ENCODE results near the gene CACNB4.
"Not testable (repeated sequence)": the region's sequence is repeated elsewhere in the genome, so short reads cannot be mapped to it uniquely, and the experiment has no call there.

The CACNB4 gene

DNA sequence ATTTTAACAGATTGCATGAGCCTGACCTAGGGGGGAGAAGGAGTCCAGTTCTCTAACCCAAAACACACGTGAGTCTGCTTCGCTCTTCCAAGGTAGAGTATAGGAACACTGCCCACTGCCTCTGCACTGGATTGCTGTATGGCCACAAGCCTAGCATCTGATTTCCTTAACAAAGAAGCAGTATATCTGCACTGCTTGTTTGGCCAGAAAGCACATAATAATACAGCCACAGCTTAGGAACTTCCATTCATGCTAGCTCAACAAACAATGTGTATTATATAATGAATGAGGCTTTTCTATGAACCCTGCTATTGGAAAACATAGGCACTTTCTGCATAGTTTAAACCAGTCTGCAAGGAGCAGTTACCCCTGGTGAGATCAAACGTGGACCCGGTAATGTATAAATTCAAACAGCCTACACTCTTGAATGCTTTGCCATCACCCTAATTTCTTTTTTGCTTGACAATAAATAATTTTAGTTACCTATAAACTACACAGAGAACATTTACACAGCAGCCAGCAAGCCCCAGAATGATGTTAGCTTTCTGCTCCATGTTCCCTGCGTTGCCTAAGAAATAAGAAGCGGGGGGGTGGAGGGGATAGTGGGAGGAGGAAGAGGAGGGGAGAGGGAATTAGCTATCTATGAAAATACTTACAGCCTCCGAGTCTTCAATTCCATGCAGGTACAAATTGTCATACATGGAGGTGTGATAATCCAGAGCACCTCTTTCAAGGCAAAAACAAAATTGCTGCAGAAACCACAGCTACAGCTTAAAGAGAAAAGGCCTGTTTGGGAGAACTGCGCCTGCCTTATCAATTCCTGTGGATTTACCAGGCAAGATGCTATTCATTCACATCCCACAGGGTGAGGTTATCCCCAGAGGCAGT lies 125.6 kb downstream of the CACNB4 start:
- FAIRE-seq: no peak

DNA sequence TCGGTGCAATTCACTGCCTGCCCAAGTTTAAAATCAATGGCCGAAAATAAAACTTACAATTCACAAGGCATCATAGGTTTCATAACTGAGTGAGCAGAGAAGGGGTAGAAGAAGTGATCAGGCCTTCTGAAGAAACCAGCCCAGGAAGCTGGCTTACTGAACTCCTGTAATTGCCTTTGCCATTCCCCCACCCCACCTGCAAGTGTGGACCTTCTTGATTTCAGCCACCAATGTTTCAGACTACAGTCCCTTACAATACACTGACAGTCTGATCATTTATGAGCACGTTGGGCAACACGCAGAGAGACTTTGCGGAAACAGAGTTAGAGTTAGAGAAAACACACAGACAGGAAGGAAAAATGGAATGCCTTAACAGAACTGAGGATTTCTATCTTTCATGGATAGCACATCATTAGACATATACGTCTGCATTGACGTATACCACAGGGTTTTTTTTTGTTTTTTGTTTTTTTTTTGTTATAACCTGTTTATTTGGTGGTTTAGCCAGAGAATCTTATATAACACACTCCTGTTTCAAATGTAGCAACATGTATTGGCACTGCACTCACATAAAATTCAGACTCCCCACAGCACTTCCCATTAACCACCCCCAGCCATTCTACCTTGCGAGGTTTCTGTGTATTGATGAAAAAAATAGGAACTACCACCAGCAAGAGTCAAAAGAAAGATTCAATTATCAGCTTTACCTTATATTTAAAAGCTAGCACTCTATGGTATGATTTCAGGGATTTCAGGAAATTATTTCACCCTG lies 126.4 kb downstream of the CACNB4 start:
- FAIRE-seq: no peak

DNA sequence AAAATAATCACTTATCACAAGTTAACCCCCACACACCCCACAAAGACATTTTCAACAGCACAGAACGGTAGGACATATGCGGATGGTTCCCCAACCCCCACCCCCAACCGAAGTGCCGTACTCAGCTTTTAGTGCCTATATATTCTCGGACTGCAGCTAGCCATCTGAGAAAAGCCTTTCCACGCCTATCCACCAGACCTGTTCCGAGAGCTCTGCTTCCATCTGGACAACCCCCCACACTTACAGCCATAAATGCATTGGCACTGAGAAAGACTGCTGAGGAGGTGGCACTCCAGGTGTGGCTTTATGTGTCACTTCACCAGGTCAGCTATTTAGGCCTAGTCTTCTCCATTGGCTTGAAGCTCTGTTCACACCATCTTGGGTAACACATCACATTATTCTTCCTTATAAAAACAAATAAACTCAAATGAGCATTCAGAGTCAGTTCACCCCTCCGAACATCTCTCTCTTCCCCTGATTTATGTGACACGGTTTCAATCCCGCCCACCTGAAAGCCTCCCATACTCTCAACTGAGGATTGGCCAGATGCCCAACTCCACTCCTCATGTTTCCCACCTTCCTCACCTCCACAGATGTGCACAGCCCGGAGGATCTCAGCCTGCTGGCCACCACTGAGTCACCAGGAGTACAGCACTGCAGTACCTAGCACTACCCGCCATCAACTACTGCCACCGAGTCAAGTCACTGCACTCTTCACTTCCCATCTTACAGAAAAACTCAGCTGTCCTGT lies 127.4 kb downstream of the CACNB4 start:
- no peak for FAIRE-seq

DNA sequence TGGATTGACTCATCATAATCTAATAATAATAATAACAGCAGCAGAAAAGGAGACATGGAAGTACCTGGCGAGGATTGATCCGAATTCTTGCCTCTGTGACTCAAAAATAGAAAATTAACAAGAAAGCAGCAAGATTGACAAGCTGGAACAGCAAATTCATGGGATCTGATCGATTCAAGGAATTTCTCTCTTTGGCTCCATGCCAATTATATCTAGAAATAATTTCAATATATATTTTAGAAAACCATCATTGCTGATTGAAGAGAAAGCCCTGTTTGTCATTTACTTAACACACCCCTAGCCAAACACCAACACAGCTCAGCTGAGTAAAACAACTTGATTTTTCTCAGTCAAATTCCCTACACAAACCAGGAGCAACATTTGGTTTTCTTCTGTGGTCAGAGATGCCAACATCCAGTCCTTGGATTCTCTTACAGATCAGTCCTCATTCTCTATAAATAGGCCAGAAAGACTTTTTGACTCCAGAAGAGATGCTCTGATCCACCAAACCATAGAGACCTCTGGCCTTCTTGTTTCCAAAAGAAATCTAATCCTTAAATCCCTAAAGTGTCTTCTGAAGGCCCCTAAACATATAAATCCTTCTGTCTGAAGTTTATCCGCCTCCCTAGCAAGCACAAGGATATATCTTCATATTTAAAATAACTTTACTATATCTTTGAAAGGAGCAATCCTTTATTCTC lies 129.9 kb downstream of the CACNB4 start:
- FAIRE-seq: no peak

DNA sequence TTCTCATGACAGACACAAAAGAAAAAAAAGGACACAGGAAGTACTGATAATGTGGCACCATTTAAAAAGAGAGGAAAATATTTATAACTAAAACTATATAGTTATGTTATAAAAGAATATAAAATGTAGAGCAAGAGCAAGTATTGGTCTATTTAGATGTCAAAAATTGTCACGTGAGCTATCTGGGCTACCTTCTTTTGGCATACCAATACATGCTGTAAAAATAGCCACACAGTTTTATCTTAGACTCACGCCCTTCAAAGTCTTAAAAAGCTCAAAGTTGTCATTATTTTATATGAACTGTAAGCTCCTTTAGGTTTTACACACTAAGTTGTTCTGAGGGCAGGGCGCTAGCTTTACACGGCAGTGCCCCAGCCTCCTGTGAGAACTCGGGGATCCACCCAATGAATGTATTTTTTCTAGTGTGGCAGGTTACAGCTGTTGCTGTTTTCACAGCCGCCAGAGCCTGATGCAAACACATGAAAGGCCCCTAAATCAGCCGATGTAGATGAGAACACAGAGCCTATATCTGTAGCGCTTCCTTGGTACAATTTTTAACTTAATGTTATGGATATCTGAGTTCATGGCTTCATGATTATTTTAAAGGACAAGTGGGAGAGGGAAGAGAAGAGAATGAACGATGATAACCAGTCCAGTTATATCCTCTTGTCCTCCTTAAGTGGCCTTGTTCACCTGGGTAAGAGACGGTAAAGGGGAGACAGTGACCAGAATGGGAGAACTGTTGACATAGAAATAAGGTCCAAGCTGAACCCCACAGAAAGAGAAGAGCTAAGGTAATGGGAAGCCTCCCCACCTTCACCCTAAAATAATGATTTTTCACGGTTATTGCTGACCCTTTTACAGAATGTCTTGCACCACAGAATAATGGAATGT lies 130.8 kb downstream of the CACNB4 start:
- no peak for FAIRE-seq

DNA sequence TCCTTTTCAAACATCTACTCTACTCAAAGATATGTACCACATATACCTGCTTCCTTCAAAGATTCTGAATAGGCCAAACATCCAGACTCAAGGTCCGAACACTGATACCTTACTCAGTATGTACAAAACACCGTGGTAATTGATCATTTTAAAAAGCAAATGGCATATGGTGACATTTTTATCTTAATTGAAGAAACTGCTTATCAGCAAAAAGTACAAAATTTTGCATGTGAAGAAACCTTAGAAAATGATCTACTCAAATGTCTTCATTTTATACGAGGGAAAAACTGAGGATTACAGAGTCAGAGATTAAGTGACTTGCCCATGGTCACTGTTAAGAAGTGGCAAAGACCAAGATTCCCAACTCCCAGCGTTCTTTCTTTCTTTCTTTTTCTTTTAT lies 133.0 kb downstream of the CACNB4 start:
- FAIRE-seq: no peak

DNA sequence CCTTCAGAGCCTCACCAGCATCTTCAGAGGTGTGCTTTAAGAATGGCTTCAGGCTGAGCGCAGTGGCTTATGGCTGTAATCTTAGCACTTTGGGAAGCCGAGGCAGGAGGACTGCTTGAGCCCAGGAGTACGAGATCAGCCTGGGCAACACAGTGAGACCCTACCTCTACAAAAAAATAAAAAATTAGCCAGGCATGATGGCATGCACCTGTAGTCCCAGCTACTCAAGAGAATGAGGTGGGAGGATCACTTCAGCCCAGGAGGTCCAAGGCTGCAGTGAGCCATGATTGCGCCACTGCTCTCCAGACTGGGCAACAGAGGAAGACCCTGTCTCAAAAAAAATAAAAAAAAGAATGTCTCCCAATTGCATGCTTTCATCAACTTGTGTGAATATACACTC lies 137.3 kb downstream of the CACNB4 start:
- no peak for FAIRE-seq

DNA sequence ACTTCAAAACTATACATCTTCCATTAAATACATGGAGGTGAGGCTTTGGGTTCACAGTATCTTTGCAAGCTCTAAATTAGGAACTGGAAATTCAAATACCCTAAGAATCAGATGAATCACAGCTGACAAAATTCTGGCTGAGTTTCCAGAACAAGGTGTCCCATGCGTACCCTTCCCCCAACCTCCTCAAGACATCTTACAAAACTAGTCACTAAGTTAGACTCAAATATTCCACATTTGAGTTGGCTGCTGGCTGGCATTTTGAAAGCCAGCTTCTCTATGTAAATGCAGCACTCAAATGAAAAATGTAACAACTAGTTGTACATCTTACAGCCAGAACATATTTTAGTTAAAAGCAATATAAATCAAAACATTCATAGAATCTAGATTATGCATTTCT lies 139.6 kb downstream of the CACNB4 start:
- FAIRE-seq: no peak

DNA sequence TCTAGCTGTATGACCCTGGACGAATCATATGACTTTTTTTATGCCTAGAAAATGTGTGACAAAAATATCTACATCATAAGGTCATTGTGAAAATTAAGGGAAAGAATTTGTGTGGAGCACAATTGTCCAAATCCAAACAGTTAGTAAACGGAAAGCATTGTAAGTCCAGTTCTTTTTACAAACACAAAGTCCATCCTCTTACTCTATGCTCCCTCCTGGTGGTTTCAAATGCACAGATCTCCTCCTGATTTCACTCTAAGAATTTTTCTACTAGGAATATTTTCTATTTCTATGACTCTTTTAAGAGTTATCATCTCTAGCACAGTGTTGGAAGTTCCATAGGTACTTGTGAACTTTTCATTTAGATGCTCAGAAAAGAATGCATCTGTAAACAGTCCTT lies 145.4 kb downstream of the CACNB4 start:
- no peak for FAIRE-seq

DNA sequence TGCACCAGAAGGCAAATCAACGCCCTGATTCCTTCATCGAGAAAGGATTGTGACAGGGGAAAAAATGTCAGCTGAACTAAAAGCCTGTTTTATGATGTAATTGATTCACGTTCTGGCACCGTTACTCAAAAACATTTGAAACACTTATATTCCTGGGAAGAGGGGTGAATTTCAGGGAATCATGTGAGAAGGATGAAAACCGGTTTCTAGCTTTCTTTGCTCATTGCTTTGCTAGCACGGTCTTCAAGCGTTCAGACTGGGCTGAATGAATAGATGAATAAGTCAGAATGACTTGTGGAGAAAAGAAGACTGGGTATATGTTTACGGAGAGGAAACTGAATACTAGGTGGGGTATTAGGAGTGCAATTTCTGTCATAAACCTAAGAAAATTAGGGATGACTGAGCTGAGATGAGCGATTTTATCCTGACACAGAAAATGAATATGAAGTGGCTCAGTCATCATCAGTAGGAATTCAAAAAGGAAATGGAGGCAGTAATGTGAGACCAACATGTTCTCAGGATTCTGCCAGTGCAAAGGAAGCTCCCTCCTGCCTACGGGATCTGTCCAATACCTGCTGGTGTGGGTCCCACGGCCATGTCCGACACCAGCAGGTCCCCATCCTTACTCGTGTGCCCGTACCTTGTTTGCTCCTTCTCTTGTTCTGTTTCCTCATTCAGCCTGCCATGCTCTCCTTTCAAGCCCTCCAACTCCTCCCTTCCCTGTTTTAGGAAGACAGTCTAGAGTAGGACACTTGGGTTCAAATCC lies 146.0 kb downstream of the CACNB4 start:
- FAIRE-seq: no peak

DNA sequence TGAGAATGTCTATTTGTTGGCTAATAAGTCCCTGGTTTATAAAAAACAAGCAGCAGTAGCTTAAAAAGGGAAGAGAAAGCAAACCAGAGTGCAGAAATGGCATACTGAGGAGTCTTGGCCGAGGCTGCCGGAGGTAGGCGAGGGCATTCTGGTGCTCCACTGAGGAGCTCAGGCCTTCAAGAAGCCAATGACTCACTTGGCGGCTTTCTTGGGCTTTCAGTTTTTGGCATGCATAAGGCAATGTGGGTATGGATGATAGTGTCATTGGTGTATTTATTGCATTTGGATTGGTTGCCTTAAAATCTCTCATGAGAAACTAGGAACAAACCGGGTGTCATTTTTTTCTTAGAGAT lies 151.1 kb downstream of the CACNB4 start:
- FAIRE-seq: no peak

DNA sequence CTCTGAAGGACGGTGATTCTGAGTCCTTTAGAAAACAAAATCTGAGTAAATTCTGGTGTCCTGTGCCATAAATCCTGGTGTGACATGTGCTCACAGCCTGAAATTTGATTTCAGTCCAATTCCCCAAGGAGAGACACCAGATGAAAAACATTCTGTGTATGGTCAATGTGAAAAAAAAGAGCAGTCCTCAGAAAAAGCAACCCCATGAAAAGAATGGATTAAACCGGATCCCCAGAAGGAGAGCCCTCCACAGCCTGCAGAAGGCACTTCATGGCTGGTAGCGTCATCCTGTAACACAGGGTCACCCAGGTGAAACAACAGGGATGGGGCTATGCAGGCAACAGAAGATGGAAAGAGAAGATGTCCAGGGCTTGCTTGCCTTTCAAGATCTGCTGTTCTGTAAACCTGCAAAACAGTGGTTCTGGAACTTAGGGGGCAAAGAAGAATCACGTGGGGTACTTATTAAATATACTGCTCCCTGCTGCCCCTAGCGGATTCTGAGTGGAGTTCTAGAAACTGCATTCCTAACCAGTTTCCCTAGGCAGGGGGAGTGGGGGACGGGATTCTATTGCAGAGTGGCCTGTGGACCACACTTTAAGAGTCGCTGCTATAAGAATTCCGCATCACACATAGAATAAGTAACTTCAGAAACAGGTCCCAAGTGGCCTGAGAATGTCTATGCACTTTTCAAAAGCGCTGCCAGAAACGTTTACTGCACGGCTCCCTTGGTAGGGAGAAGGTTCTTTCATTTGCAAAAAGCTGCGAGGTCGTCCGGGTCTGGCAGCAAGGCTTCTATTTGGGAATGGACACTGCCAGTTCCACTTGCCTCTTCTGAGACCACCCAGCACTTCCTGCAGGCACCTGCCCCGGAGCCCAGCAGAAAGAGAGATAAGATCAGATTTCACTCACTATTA lies 151.7 kb downstream of the CACNB4 start:
- no peak for FAIRE-seq

DNA sequence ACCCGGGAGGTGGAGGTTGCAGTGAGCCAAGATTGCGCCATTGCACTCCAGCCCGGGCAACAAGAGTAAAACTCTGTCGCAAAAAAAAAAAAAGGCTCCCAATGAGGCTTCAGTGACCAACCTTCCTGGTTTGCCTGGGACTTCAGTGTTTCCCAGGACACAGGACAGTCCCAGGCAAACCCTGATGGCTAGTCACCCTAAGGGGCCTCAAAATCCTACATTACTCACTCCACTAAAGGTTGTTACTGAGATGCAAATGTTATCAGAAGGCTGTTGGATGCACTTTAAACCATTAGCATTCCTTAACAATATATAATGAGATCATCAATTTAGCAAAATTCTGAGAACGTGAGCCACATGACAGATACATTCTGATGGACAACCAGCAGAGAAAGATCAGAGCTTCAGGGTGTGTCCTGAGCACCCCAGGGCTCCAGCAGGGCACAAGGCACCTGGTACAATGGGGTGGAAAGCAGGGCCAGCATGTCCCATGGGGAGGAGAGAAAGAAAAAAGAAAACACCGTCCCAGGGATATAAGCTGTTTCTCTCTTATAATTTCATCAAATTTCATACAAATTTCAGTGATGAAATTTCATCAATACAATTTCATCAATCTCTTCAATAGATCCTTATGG lies 152.5 kb downstream of the CACNB4 start:
- FAIRE-seq: no peak

DNA sequence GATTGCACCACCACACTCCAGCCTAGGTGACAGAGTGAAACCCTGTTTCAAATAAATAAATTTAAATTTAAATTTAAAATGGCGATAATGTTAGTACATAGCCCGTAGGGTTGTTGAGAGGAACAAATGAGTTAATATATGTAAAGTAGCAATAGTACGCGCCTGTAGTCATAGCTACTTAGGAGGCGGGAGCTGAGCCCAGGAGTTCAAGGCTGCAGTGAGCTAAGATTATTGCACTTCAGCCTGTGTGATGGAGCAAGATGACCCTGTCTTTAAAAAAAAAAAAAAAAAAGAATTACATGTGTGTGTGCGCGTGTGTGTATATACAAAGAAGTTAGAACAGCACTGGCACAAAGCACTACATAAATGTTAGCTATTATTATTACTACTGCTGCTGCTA lies 153.2 kb downstream of the CACNB4 start:
- no peak for FAIRE-seq

DNA sequence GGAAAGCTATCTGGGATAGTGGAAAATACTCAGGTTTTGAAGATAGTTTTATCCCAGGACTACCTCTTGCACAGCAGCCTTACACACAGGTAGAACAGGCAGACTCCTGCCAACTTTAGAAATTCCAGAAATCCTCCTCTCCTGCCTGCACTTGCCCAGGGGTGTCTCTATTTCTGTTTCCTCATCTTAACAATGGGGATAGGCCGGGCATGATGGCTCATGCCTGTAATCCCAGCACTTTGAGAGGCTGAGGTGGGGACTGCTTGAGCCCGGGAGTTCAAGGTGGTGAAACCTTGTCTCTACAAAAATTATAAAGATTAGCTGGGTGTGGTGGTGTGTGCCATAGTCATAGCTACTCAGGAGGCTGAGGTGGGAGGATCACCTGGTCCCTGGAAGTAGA lies 153.7 kb downstream of the CACNB4 start:
- no peak for FAIRE-seq

DNA sequence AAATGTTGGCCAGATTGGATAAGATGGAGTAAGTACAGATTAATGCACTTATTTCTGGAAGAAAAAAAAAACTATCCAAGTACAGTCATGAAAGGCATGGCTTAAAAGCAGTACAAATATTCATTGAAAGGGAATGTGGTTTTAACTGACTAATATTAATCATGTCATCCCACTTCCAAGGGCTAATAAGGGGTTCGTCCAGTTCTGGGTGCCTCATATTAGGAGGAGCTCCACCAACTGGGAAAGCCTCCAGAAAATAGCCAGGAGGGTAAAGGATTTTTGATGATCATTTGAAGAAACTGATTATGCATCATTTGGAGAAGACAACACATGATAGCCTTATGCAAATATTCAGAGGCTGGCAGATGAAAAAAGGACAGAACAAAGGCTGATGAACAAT lies 155.4 kb downstream of the CACNB4 start:
- no peak for FAIRE-seq

DNA sequence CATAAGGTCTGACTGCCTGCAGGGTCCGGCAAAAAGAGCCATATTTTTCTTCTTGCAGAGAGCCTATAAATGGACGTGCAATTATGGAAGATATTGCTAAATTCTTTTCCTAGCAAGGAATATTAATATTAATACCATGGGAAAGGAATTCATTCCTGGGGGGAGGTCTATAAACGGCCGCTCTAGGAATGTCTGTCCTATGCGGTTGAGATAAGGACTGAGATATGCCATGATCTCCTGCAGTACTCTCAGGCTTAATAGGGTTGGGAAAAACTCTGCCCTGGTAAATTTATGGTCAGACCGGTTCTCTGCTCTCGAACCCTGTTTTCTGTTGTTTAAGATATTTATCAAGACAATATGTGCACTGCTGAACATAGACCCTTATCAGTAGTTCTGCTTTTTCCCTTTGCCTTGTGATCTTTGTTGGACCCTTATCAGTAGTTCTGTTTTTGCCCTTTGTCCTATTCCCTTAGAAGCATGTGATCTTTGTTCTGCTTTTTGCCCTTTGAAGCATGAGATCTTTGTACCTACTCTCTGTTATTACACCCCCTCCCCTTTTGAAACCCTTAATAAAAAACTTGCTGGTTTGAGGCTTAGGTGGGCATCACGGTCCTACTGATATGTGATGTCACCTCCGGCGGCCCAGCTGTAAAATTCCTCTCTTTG lies 156.2 kb downstream of the CACNB4 start:
- not testable (repeated sequence) for FAIRE-seq

DNA sequence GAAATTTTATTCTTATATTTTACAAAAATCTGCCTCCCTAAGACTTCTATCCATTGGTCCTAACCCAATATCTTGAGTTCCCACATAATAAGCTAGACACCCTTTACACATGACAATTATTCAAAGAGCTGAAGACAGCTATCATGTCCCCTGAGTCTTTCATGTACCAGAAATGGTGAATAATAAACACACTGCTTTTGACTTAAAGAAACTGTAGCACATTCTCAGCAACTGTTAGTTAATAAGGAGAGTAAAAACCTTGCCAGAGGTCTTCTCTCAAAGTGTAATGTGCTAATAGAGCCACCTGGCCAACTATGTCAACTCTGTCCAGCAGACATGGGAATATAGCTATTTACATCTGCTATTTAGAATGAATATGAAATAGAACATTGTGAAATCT lies 160.9 kb downstream of the CACNB4 start:
- FAIRE-seq: no peak

DNA sequence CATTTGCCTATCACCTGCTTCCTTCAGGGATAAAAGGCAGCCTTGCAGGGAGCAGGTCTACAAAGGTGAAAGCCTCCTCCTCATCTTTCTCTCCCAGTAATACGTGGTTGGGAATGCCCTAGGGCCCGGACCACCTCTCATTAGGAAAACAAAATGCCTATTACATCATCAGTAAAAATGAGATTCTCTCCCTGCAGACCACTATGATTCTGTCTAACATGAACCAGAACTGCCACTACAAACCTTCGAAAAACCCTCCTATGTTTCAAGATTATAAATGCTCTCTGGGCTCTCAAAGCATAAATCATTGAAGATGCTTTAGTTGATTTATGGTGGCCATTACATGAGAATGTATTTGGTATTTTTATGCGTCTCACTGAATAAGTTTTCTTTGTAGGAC lies 162.2 kb downstream of the CACNB4 start:
- no peak for FAIRE-seq
